Astrocyte (in vitro differentiated cells and primary cell): ENCODE data around the gene DNAH9.

Experiments used
- CTCF ChIP-seq: IDR thresholded peaks from 2 replicates; pipeline ENCODE4 v1.5.1; 2011; ENCODE audit warnings: low read depth, mild to moderate bottlenecking, inconsistent platforms, low read length, moderate library complexity; ENCODE audit not compliant: insufficient read depth
- EZH2 ChIP-seq: IDR thresholded peaks from 2 replicates; pipeline ENCODE4 v1.6.1; 2012; ENCODE audit warnings: mild to moderate bottlenecking, low read length, inconsistent platforms; ENCODE audit not compliant: insufficient read depth

- TF ChIP-seq CTCF (no peak), EZH2 (no peak)
Observed at GRCh38 chr17:11797803-11798202, 199.5 kb downstream of the DNAH9 start.
